ENCODE results near the gene OPHN1. TPM values are rescaled to one million over a fixed set of nuclear protein-coding genes. Genes with fewer than 3 reads are reported as not detected.
A peak's percentile ranks its signal among the peaks of the same experiment; 100 is the strongest.
"Not testable (repeated sequence)": the region's sequence is repeated elsewhere in the genome, so short reads cannot be mapped to it uniquely, and the experiment has no call there.

Gene OPHN1
- total RNA-seq, 1 donor from 2014 or later, result 13.9 TPM

DNA sequence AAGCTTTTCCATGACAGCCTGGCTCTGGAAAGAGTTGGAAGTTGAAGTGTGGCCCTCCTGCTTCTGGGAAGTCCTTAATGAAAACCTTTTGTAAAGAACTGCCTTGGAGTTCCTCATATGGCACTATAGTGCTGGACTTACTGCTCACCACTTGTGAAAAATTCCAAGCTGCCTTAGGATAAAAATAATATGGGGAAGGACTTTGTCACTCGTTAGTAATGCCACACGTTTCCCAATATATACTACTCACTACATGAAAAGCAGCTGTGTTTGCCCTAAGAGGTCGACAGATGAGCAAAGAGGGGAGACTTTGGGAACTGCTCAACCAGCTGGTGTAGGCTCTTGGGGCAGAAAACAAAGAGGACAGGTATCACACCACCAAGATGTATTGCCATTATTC, 11.7 kb downstream of the OPHN1 start:
- no peak for DNase-seq (ENCODE audit: low read depth)

DNA sequence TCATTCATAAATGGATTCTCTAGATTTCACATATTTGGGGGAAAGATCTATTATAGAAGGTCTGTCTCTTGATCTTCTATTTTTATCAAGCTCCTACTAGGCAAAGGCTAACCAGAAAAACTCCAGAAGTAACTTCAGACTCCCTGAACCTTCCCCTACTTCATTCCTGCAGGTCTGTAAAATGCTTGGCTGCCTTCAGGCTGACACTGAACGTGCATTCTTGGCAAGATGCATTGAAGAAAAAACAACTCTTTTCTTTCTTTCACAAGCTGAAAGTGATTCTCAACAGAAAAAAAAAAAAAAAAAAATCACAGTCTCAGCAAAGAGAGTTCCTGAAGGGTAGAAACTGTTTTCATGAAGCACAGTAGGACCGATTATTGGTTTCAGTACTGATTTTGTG, 12.7 kb downstream of the OPHN1 start:
- DNase-seq (ENCODE audit: low read depth), result peak; percentile 72

DNA sequence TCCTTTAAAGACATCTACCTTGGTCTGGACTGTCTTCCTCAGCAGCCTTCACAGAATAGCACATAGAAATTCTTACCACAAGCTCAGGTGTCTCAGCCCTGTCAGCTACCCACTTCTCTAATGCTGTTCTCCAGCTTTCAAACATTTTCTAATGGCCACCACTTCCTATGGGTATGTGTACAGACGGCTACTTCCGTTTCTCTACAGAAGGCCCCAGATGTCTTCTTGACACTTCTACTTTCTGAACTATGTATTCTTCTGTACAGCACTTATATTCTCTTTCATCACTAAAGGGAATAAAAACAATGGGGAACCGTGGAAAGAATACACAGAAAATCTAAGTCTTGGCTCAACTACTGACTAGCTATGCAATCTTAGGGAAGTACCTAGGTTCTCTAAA, 13.3 kb downstream of the OPHN1 start:
- no peak for DNase-seq (ENCODE audit: low read depth)

DNA sequence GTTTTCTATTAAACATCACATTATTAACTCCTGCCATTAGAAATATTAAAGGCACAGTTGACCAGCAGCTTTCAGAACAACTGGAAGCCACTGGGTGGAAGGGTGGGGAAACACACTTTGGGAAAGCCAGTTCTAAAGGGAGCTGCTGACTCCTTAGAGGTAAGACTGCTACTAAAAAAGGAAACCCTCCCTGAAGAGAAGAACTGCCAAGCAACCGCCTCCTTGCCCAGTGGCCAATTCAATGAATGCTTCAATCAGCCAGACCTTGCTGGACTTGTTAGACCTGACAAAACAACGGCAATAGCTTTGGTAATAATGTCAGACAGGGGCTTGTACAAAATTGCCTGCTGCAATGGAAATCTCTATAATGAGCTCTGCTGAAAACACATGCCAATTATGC, 15.6 kb downstream of the OPHN1 start:
- no peak for DNase-seq (ENCODE audit: low read depth)

DNA sequence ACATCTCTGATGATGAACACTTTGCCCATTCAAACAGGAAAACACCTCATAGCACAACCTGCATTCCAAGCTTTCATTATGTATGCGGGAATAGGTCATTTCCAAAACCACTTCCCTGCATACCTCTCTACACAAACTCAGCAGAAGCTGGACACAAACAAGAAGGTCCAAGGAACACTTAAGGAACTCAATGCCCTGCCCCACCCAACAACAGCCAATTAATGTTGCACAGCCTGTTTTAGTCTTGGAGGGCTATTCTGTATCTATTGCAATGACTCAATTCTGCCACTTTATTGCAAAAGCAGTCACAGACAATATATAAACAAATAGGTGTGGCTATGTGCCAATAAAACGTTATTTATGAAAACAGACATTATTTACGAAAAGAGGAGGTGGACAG, 16.7 kb downstream of the OPHN1 start:
- peak; percentile 87 for DNase-seq (ENCODE audit: low read depth)

DNA sequence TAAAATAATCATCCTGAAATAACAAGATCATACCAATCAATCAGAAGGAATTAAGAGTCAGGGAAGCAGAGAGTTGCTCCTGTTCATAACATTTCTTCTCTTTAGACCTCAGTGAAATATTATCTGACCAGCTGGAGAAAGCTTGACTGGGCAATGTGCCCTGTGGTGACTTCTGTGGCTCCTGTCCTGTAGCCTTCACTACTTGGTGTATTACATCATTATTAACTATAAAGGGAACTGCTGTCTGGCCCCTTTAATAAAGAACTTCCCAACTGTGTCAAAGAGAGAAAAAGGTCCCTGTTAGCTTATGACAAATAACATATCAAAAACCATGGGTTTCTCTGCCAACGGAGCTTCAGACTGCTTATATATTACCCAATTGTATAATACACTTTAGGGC, 18.0 kb downstream of the OPHN1 start:
- peak; percentile 15 for DNase-seq (ENCODE audit: low read depth)

DNA sequence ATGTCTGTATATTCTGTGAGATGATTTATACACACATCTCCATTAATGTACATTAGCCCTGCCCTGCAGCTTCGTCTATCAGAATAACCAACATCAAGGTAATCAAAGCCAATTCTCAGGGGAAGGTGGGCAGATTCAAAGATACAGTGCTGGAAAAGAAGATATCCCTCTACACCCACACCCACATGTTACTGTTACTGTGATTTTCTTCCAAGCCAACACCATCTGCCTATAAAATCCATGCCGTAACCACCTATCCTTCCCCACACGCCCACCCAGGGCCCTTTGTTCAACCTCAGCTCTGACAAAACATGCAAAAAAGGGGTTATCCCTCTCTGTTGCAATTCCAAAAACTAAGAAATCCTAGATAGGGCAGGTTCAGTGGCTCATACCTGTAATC, 20.0 kb downstream of the OPHN1 start:
- DNase-seq (ENCODE audit: low read depth), result no peak

DNA sequence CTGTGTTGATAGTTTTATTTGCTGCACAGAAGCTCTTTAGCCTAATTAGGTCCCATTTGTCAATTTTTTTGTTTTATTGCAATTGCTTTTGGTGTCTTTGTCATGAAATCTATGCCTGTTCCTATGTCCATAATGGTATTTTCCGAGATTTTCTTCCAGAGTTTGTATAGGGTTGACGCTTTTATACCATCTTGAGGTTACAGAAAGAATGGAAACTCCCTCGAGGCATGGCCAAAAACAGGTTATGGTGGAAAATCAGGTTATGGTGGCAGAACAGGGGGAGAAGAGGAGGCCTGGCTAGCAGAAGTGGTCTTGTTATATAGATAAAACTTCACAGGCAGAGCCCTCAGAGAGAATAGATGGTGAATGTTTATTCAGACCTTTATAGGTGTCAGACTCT, 21.6 kb downstream of the OPHN1 start:
- no peak for DNase-seq (ENCODE audit: low read depth)

DNA sequence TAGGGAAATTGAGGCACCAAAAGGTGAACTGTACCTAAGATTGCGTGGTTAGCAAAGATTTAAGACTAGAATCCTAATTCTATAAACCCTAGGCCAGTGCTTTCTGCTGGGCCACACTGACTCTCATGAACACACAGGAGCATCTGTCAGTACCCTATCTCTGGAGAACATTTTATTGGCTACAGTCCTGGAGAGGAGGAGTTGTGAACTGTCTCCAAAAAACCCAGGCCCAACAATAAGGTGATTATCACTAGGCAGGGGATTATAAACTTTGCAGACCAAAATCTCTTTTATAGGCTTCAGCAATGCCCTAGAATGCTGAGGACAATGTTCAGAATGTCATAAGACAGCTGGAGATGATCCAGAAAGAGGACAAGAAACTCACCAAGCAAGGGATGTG, 24.1 kb downstream of the OPHN1 start:
- DNase-seq (ENCODE audit: low read depth), result no peak

DNA sequence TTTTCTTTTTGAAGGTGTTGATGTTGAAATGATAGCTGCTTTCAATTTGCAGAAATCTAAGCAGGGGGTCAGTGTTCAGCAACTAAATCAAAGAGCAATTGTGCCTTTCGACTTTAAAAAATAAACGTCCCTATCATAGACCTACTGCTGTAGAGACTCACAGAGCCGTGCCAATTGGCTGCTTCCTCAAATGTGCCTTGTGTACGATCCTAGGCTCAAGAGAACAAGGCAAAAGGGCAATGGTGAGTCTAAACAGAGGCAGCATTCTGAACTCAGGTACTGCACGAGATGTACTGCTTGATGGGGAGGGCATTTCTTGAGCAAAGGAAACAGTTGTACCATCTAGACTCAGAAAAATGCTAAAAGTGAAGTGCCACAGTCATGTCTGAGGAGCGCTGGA, 29.8 kb downstream of the OPHN1 start:
- no peak for DNase-seq (ENCODE audit: low read depth)

DNA sequence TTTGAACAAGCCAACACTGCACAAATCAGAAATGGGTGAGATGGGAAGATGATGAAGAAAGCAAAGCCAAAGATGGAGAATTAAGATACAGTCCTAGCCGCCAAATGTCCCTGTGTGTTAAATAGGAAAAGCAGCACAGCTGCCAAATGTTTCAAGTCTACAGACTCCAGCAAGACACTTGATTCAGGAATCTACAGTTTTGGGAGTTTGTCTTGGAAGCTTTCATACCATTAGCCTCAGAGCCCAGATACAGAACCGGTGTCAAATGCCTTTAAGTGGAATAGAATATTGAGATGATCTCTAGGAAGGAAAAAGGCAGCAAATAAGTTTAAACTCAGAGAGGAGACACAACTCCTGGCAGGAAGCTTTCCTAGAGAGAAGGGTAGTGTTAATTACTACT, 30.3 kb downstream of the OPHN1 start:
- DNase-seq (ENCODE audit: low read depth), result no peak

DNA sequence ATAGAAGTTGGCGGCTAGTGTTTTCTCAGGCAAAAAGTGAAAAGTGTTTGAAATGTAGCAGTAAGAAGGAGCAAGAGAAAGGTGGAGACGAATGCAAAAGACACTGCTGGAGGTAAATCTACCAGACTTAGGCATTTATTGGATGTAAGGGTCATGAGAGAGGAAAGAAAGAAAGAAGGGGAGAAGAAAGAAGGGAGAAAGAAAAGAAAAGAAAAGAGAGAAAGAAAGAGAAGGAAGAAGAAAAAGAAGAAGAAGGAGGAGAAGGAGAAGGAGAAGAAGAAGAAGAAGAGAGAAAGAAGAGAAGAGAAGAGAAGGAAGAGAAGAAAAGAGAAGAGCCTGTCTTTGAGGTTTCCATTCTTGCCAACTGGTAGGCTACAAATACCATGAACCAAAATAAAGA, 31.2 kb downstream of the OPHN1 start:
- no peak for DNase-seq (ENCODE audit: low read depth)

DNA sequence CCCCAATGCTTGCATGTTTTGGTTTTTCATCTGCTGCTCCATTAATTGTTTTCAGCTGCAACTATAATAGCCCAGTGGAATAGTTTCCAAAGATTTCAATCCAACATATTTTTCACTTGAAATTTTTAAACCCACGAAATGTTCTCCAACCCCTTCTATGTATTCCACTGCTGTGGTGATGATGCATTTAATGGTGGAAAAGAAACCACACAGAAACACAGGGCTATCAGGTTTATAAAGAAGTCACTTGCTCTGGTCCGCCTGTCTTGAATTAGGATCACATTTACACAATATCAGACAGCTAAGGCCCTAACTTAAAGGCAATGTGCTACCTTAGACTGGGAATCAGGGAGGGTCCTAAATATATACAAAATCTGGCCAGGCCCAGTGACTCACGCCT, 35.0 kb downstream of the OPHN1 start:
- no peak for DNase-seq (ENCODE audit: low read depth)

DNA sequence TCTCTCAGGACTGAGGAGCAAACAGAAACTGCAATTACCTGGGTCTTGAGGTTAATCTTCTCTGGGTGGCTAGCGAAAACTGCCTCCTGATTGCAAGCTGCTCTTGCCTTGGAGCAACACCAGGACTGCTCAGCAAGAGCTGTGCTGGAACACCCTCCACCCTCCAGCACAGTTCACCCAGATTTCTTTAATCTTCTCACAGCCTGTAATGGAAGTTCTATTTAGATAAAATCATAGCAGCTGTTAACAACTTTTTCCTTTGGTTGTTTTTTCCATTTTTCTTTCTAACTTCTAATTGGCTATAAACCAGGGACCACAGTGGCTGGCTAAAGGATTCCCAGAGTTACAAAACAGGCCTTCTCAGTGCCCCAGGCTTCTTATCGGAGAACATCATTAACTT, 36.3 kb downstream of the OPHN1 start:
- DNase-seq (ENCODE audit: low read depth), result peak; percentile 1

DNA sequence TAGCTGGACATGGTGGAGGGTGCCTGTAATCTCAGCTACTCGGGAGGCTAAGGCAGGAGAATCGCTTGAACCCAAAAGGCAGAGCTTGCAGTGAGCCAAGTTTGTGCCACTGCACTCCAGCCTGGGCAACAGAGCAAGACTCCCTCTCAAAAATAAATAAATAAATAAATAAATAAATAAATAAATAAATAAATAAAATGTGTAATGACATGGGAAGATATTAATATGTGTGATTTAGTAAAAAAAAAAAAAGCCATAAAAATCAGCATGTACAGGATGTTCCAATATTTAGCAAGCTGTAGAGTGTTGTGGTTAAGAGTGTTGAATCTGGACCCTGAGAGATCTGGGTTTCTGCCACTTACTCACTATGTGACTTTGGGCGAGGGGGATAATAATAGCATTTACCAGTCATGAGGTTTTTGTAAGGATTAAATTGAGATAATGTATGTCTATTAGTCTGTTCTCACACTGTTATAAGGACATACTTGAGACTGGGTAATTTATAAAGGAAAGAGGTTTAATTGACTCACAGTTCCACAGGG, 43.8 kb downstream of the OPHN1 start:
- DNase-seq (ENCODE audit: low read depth), result not testable (repeated sequence)

DNA sequence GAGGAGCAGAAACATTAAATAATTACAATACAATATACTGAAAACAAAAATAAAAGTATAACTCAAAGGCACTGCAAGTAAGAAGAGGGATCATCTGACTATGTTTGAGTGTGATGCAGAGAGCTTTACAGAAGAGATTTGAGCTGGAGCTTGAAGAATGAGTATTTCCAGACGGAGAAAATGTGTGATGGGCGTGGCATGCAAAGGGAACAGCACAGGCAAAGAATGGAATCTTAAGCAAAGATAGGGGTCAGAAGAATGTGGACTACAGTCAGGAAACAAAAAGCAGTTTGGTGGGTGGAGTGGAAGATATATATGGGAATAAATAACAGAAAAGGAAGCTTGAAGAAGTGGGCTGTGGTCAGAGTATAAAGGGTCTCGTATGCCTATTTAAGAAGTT, 45.5 kb downstream of the OPHN1 start:
- no peak for DNase-seq (ENCODE audit: low read depth)

DNA sequence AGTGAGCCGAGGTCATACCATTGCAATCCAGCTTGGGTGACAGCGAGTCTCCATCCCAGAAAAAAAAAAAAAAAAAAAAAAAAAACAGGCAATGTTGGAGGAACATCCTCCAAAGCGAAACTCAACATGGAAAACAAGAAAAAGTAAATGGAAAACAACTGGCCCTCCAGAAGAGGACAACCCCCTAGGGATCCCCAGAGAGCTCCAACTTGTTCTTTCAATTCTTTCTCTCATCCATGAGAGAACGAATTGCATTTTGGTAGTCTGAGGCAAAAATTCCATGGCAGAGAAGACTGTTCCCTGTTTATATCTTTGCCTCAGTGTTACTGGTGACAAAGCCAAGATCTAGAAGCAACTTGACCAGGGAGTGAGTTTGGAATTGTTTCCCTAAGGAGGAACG, 49.8 kb downstream of the OPHN1 start:
- DNase-seq (ENCODE audit: low read depth), result no peak

DNA sequence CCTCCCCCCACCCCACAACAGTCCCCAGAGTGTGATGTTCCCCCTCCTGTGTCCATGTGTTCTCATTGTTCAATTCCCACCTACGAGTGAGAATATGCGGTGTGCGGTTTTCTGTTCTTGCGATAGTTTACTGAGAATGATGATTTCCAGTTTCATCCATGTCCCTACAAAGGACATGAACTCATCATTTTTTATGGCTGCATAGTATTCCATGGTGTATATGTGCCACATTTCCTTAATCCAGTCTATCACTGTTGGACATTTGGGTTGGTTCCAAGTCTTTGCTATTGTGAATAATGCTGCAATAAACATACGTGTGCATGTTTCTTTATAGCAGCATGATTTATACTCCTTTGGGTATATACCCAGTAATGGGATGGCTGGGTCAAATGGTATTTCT, 55.7 kb downstream of the OPHN1 start:
- not testable (repeated sequence) for DNase-seq (ENCODE audit: low read depth)

DNA sequence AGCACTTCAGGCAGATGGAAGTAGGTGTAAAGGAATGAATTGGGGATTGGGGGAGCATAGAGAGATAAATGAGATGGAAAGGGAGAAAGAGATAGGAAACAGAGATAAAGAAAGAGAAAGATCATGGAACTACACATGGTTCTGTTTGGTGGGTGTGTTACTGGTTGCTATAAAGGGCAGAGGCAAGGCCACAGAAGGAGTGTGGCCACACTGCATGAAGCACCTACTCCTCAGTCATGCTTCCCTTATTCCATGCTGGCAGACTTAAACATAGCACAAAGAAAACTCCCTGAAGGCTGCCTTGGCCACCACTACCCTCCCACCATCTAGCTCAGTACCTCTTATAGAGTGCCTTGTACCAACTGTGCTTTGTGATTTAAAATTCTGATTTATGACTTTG, 56.9 kb downstream of the OPHN1 start:
- DNase-seq (ENCODE audit: low read depth), result no peak

DNA sequence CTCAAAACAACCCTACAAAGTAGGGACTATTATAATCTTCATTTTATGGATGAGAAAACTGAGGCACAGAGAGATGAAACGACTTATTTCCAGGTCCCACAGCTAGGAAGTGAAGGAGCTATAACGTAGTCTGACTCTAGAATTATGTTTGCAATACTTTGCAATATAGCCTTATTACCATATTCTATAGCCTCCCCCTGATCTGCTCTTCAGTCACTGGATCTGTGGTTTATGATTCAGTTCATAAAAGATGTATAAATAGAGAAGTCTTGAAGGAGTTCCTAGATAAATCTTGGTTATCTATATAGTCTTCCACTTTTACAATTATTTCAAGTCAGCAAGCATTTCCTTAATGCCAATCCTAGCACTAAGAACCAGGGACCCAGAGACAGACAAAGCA, 57.5 kb downstream of the OPHN1 start:
- DNase-seq (ENCODE audit: low read depth), result no peak

DNA sequence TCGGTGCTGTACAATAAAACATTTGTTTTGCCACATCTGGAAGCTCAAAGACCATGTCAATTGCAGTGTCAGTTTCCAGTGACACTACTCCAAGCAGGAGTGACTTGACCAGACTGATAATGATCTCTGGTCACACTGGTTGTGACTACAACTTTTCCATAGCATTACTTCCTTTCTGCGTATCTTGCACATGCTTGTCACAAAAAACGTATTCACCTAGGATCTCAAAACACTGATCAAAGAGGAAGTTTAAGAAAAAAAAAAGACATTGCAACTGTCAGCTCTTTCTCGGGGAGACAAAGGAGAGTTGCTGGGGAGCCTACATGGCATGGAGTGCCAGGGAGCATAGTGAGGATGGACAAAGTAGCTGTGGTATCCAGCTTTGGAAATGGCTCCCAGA, 60.6 kb downstream of the OPHN1 start:
- no peak for DNase-seq (ENCODE audit: low read depth)

DNA sequence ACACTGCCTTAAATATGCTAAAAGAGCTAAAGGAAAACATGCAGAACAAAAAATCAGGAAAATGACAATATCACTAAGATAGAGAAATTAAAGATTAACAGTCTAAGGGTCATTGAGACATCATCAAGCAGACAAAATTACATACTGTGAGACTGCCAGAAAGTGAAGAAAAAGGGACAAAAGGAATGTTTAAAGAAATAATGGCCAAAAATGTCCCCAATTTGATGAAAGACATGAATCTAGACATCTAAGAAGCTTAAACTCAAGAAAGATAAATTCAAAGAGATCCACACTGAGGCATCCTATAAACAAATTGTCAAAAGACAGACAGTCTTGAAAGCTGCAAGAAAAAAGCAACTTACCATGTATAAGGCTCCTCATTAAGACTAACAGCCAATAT, 63.7 kb downstream of the OPHN1 start:
- no peak for DNase-seq (ENCODE audit: low read depth)

DNA sequence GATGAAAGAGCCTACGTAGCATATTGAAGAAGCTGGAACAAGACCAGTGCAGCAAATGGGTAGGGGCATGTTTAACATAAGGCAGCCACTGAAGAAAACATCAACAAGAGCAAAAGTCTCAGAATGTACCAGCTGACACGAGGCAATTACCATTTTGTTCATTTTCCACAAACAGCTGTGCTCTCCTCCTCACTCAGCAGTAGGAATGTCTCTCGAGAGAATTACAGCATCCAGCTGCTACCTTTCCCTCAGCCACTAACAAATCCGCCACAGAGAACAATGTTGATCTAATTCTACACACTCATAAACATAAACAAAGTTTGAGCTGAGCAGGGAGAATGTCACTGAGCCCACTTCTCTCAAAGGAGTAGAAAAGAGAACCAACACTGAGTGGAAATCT, 68.0 kb downstream of the OPHN1 start:
- DNase-seq (ENCODE audit: low read depth), result no peak

DNA sequence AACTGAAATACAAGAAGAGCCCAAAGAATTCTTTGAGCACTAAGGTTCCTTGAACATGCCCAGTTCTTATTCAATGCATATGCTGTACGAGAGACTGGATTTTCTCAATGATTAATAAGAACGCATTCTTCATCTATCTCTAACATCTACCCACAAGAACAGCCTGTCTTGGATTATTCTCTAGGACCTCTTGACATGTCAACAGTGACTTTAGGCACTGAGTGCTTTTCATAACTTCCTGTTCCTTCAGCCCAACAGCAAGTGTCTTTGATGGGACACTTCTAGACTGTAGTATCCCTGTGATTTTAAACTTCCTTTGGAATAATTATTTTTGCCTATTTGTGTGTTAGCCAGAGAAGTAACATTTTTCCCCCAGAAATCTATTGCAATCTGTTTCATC, 69.3 kb downstream of the OPHN1 start:
- peak; percentile 1 for DNase-seq (ENCODE audit: low read depth)

DNA sequence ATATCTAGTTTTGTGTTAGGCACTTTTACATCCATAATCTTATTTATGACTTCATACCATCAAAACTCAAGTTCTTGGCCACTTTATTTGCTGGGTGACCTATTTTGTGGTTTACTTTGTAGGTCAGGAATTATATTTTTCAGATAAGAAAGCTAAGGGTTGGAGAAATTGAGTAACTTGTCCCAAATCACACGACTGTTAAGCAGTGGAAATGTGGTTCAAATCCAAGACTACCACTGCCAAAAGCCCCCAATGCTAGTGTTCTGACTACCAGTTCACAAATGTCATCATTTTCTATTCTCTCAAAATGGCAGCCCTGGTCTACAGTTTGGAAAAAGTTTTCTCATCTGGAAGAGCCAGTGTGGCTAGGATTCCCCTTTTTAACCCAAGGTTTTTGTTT, 74.6 kb downstream of the OPHN1 start:
- DNase-seq (ENCODE audit: low read depth), result no peak

All from renal cortical epithelial cell (primary cell).